Endothelial cell of umbilical vein (primary cell): Measurements from ENCODE around the gene PUDP. TPM values are rescaled to one million over a fixed set of nuclear protein-coding genes. Genes with fewer than 3 reads are reported as not detected.

Experiments
- BruUV-seq: library from RNA; stranded (reverse); fragments of 400-500 nt; replicated peaks from 2 replicates; lab custom pipeline; 2021; lab: Mats Ljungman, UMichigan
- CTCF ChIA-PET: fragments of 300-600, 350-600 bp; sonication (Branson Sonifier 250); formaldehyde crosslinking; loops from one replicate; lab custom pipeline; 2021; ENCODE audit warnings: antibody characterized with exemption, inconsistent platforms; lab: Charles Lee
- POLR2A ChIA-PET: fragments of 300-600, 350-600 bp; sonication (Branson Sonifier 250); formaldehyde crosslinking; loops from one replicate; lab custom pipeline; 2021; ENCODE audit warnings: antibody characterized with exemption, inconsistent platforms; lab: Charles Lee
- DNase-seq: peaks from one replicate; pipeline ENCODE4 v3.0.0-alpha.2; 2011; ENCODE audit warnings: low read depth, low spot score
- FAIRE-seq: peaks from 2 replicates; lab custom pipeline; 2011; peaks lifted over from hg19 to GRCh38; lab: Jason Lieb, UNC
- H2AFZ ChIP-seq: 2 replicates; pipeline ENCODE4 v1.6.0; 2012; ENCODE audit warnings: low read depth, low read length, control low read depth, inconsistent platforms
- H3K27ac ChIP-seq: 2 replicates; pipeline ENCODE4 v1.5.1; 2011; ENCODE audit warnings: low read depth, mild to moderate bottlenecking, control low read depth, low read length, moderate library complexity; ENCODE audit not compliant: insufficient read depth
- H3K27me3 ChIP-seq, 2 experiments: 2 replicates each; pipeline versions ENCODE4 v1.6.0 to v1.6.1; 2011; ENCODE audit warnings: low read length in 2 of 2, mixed read lengths in 1 of 2; ENCODE audit not compliant: control insufficient read depth in 2 of 2, insufficient read depth in 2 of 2
- H3K36me3 ChIP-seq, 2 experiments: 2 replicates in 1 of 2; 3 replicates in 1 of 2; pipeline ENCODE4 v1.5.1; 2011; ENCODE audit warnings: low read length in 2 of 2, mild to moderate bottlenecking in 1 of 2, moderate library complexity in 1 of 2; ENCODE audit not compliant: control insufficient read depth in 2 of 2, insufficient read depth in 2 of 2; ENCODE audit errors: extremely low read depth in 1 of 2
- H3K4me1 ChIP-seq: 3 replicates; pipeline ENCODE4 v1.5.1; 2011; ENCODE audit warnings: mild to moderate bottlenecking, low read length; ENCODE audit not compliant: control insufficient read depth, insufficient read depth; ENCODE audit errors: extremely low read depth
- H3K4me2 ChIP-seq: 2 replicates; pipeline ENCODE4 v1.6.1; 2011; ENCODE audit warnings: low read length, control low read depth, mixed read lengths; ENCODE audit not compliant: insufficient read depth
- H3K4me3 ChIP-seq, 3 experiments: fragments of 200-600 bp in 1 of 3; sonication (generic), shearing (Covaris generic) in 1 of 3; replicated peaks in 1 of 3; 2 replicates each; pipeline ENCODE4 v1.5.1; 2011 to 2016; ENCODE audit warnings: control low read depth in 3 of 3, low read length in 3 of 3, mild to moderate bottlenecking in 2 of 3, inconsistent platforms in 1 of 3, low read depth in 1 of 3, moderate library complexity in 1 of 3; ENCODE audit not compliant: insufficient read depth in 1 of 3
- H3K79me2 ChIP-seq: 2 replicates; pipeline ENCODE4 v1.6.0; 2012; ENCODE audit warnings: low read length, inconsistent platforms; ENCODE audit not compliant: control insufficient read depth, insufficient read depth
- H3K9ac ChIP-seq: replicated peaks from 2 replicates; pipeline ENCODE3; 2011; ENCODE audit warnings: low read length, control low read depth; ENCODE audit not compliant: insufficient read depth; ENCODE audit errors: extremely low read depth
- H3K9me1 ChIP-seq: replicated peaks from 3 replicates; pipeline ENCODE4 v1.6.0; 2011; ENCODE audit warnings: mild to moderate bottlenecking, low read length; ENCODE audit not compliant: control insufficient read depth, insufficient read depth; ENCODE audit errors: extremely low read depth
- H3K9me3 ChIP-seq: replicated peaks from 2 replicates; pipeline ENCODE4 v1.5.1; 2012; ENCODE audit warnings: low read length, inconsistent platforms; ENCODE audit not compliant: control insufficient read depth, insufficient read depth
- H4K20me1 ChIP-seq: replicated peaks from 2 replicates; pipeline ENCODE3; 2011; ENCODE audit warnings: mild to moderate bottlenecking, low read length; ENCODE audit not compliant: control insufficient read depth, insufficient read depth; ENCODE audit errors: extremely low read depth
- CTCF ChIP-seq, 2 donors: IDR thresholded peaks; 1 replicate in 1 of 2; 2 replicates in 1 of 2; pipeline ENCODE4 v1.5.1; 2011; ENCODE audit warnings: low read length in 2 of 2, mild to moderate bottlenecking in 2 of 2, moderate library complexity in 2 of 2, control low read depth in 1 of 2, inconsistent platforms in 1 of 2, low read depth in 1 of 2; ENCODE audit not compliant: insufficient read depth in 1 of 2; ENCODE audit errors: extremely low read depth in 1 of 2
- EZH2 ChIP-seq: IDR thresholded peaks from 2 replicates; pipeline ENCODE4 v1.6.1; 2012; ENCODE audit warnings: borderline replicate concordance, low read depth, mild to moderate bottlenecking, moderate library complexity, low read length, inconsistent platforms; ENCODE audit not compliant: severe bottlenecking
- FOS ChIP-seq: IDR thresholded peaks from 2 replicates; pipeline ENCODE4 v1.6.1; 2011; ENCODE audit warnings: mild to moderate bottlenecking, low read length, moderate library complexity, borderline replicate concordance; ENCODE audit not compliant: insufficient read depth
- GATA2 ChIP-seq: IDR thresholded peaks from 2 replicates; pipeline ENCODE4 v1.7.0; 2011; ENCODE audit warnings: low read depth, mild to moderate bottlenecking, moderate library complexity, mixed read lengths, low read length; ENCODE audit not compliant: insufficient read length, insufficient read depth
- JUN ChIP-seq: IDR thresholded peaks from 2 replicates; pipeline ENCODE4 v1.6.1; 2011; ENCODE audit warnings: borderline replicate concordance, low read depth; ENCODE audit not compliant: insufficient read length, insufficient read depth
- MAX ChIP-seq: IDR thresholded peaks from 2 replicates; pipeline ENCODE4 v1.6.1; 2011; ENCODE audit not compliant: insufficient read depth, insufficient read length
- MYC ChIP-seq: IDR thresholded peaks from one replicate; pipeline ENCODE4 v1.6.1; 2011; ENCODE audit warnings: mild to moderate bottlenecking, low read depth, low read length
- POLR2A ChIP-seq: IDR thresholded peaks from 2 replicates; pipeline ENCODE4 v1.6.1; 2012; ENCODE audit warnings: low read depth, mild to moderate bottlenecking, control low read depth, low read length
- POLR2AphosphoS5 ChIP-seq: IDR thresholded peaks from 2 replicates; pipeline ENCODE4 v1.6.1; 2012; ENCODE audit warnings: low read depth, mild to moderate bottlenecking, control low read depth, low read length, moderate library complexity; ENCODE audit not compliant: insufficient read depth
- dilution Hi-C: fragments of 300-500 bp; cut with MboI; formaldehyde crosslinking; loops from one replicate; pipeline ENCODE4 v1.15.0; 2019; ENCODE audit warnings: low sequenced_read_pairs; ENCODE audit not compliant: extremely low pct_ligation_motif_present
- intact Hi-C: fragments of 100-400 bp; cut with micrococcal nuclease; formaldehyde crosslinking; loops from one replicate; pipeline ENCODE4 v1.10.0; 2022
- polyA plus RNA-seq, 4 experiments: library from polyadenylated mRNA; depleted of rRNA in 3 of 4; stranded (reverse) in 3 of 4; unstranded in 1 of 4; fragments of >200 nt; gene quantifications; 2 replicates each; pipeline versions ENCODE4 v1.2.1 to v1.2.3, GENCODE V29; 2011 to 2012; ENCODE audit warnings: missing spikeins in 1 of 4
- total RNA-seq: library from RNA; stranded (reverse); gene quantifications from 2 replicates; pipeline ENCODE4 v1.2.3, GENCODE V29; 2021

The PUDP gene
- total and polyA plus RNA-seq, 2 donors (not counting 3 experiments of a cell fraction or from before 2014, with no cell fraction given): 17.3 to 22.5 TPM

GRCh38 chrX:7083021-7083420 lies 64.9 kb downstream of the PUDP start:
- no peaks in the 10 kb centered on the region for H3K9me1 ChIP-seq
- no peak overlapping the region for H3K27ac ChIP-seq
- POLR2A ChIA-PET: no interaction called here
- H3K4me3 ChIP-seq: no peak overlapping the region
- no peak overlapping the region for H3K9ac ChIP-seq
- dilution Hi-C loops (no loop called here), intact Hi-C loops (loop anchor here (5.0 kb wide), 2 partner anchors 39 to 64 kb away; partner anchors contain the start of genes PUDP and STS)
- H3K4me2 ChIP-seq: no peak overlapping the region
- BruUV-seq: no TSS peak
- H4K20me1 ChIP-seq: no peaks in the 10 kb centered on the region
- no peak for TF ChIP-seq GATA2
- TF ChIP-seq POLR2A: no peak
- no peak for TF ChIP-seq POLR2AphosphoS5
- TF ChIP-seq CTCF (IDR thresholded peaks at IDR 0.05; ENCODE audit: extremely low read depth in 1 of 2, insufficient read depth in 1 of 2, low read depth in 1 of 2, low read length in 2 of 2): no peak
- no peak for TF ChIP-seq EZH2
- TF ChIP-seq MYC: no peak
- no peak for TF ChIP-seq FOS
- no peak for TF ChIP-seq MAX
- no peak for TF ChIP-seq JUN
- H2AFZ ChIP-seq: no peak overlapping the region
- no peaks in the 10 kb centered on the region for H3K36me3 ChIP-seq
- no peaks in the 10 kb centered on the region for H3K27me3 ChIP-seq
- CTCF ChIA-PET: interaction anchor here (0.9 kb wide), 1 partner anchor 31 kb away, joined by 4 read pairs; no protein-coding TSS in a partner anchor
- no peaks in the 10 kb centered on the region for H3K9me3 ChIP-seq
- no peak for DNase-seq
- H3K79me2 ChIP-seq: peaks cover 4% of the 10 kb centered on the region
- peaks cover 13% of the 10 kb centered on the region for H3K4me1 ChIP-seq
- FAIRE-seq: peak; percentile 55
